Measurements from ENCODE around the gene CSTPP1.

Gene CSTPP1

DNA sequence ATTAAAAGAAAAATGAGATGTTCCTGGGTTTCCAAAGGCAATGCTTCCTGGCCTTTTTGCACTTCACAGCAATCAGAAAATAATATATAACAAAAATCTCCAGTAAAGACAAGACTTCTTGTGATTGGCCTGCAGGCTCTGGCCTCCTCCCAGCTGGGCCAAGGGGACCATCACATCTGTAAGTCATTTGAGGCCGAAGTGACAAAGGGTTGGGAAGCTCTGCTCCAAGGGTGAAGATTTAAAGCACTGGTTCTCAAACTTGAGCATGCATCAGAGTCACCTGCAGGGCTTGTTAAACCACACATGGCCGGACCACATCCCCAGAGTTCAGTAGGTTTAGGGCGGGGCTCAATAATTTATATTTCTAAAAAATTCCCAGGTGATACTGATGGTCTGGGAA lies 208.0 kb downstream of the CSTPP1 start:
- no peak for DNase-seq

DNA sequence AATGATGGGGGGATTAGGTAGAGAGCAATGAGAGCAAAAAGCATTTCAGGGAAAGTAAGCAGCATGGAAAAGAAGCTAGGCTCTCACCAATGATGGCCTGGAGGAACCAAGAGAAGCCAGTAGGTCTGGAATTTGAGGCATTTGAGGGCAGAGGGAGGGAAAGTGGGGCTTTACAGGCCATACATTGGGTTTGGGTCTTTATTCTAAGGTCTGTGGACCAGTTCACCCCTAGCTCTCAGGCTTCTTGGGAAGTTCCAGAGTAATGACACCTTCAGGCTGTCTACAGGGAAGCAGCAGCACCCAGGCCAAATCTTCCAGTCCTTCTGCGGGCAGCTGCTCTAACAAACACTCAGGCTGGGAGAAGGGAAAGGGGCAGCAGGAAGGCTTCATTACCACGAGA lies 210.7 kb downstream of the CSTPP1 start:
- no peak for DNase-seq

DNA sequence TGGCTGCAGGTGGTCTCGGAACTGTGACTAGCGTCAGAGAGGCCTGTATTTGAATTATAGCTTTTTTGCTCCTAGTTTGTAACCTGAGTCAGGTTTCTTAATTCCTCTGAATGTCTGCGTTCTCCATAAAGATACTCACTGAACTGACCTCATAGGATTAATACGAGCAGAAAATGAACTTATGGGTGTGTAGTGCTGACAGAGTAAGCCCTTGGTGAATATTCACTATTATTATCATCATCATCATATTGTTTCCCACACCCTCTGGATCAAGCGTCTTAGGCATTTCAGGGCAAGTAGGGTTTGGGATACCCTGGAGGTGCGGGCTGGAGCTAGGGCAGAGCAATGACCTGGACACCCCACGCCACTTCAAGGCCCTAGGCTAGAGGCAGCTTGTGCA lies 211.1 kb downstream of the CSTPP1 start:
- DNase-seq = no peak

DNA sequence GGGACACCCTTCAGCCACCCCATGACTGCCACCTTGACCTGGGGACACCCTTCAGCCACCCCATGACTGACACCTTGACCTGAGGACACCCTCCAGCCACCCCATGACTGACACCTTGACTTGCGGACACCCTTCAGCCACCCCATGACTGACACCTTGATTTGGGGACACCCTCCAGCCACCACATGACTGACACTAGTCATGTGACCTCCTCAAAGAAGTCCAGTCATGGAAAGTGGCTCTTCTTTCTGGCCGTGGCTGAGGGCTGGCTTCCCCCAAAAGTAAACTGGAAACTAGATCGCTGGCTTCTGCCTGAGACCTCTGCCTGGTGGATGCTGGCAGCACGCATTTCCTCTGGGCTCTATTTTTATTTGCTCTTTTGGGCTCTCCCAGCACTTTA lies 211.7 kb downstream of the CSTPP1 start:
- DNase-seq = no peak

DNA sequence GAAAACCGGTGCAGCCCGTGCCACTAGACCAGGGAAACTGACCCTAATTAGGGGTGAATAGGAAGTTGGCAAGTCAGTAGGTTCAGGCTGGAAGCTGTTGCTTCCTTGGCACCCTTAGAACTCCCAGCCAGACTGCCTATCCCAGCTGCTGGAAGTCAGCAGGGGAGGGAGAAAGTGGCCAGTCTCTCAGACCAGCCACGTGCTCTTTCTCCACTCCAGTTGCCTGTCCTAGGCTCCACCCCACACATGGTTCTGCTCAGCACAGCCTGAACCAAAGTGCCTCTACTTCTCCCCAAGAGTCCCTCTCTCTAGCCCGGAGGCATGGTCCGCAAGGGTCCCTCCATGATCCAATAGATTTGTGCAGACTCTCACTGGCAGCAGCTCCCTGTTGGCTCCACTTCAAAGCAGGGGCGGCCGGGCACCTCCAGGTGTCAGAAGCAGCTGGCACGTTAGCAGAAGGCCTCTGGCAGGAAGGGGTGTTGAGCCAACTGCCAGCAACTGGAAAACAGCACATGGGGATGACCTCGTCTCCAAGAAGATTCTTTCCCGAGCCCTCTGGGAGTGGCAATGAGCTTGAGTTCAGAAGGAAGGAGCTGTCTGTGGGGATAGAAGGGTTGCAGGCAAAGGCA lies 212.5 kb downstream of the CSTPP1 start:
- DNase-seq = no peak

DNA sequence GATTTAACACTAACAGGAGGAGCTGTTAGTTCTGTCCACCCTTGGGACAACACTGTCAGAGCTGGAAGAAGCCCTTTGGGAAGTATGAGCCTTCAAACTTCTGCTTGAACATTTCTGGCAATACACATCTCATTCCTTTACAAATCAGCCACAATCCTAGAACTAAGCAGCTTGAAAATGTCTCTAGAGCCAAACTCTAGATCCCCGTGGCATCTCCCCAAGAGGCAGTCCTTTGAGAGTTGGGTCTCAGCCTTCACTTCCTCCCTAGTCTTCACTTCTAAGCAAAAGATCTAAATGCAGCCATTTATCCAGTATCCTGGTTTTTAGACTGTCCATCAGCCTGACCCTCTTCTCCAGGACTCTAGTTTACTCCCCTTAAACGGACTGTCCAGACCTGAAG lies 213.2 kb downstream of the CSTPP1 start:
- no peak for DNase-seq

DNA sequence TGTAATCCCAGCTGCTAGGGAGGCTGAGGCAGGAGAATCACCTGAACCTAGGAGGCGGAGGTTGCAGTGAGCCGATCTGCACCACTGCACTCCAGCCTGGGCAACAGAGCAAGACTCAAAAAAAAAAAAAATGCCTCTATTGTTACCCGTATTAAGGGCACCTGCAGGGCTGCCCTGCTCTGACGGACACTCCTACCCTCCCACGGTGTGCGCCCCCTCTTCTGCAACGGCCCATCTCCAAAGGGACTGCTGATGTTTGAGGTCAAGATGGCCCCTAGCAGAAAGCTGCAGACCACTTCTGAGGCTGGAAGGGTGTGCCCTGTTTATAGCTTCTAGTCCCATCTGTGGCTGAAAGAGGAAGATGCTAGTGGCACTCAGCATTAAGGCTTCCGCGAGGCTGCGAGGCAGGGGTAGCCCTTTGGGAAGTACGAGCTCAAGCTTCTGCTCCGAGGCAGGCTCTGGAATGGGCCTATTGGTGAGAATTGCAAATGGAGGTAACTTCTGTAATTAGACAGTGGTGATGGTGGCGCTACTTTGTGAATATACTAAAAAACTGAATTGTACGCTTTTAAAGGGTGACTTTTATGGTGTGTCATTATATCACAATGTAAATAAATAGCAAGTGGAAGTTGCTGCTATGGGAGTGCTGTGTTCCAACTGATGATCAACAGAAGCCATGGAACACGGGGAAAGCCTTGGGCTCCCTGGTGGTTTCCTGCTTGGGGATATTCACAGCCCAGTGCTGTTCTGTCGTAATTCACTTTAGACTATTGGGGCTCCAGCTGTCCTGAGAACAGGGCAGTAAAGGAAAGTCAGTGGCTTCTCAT lies 215.8 kb downstream of the CSTPP1 start:
- no peak for DNase-seq

DNA sequence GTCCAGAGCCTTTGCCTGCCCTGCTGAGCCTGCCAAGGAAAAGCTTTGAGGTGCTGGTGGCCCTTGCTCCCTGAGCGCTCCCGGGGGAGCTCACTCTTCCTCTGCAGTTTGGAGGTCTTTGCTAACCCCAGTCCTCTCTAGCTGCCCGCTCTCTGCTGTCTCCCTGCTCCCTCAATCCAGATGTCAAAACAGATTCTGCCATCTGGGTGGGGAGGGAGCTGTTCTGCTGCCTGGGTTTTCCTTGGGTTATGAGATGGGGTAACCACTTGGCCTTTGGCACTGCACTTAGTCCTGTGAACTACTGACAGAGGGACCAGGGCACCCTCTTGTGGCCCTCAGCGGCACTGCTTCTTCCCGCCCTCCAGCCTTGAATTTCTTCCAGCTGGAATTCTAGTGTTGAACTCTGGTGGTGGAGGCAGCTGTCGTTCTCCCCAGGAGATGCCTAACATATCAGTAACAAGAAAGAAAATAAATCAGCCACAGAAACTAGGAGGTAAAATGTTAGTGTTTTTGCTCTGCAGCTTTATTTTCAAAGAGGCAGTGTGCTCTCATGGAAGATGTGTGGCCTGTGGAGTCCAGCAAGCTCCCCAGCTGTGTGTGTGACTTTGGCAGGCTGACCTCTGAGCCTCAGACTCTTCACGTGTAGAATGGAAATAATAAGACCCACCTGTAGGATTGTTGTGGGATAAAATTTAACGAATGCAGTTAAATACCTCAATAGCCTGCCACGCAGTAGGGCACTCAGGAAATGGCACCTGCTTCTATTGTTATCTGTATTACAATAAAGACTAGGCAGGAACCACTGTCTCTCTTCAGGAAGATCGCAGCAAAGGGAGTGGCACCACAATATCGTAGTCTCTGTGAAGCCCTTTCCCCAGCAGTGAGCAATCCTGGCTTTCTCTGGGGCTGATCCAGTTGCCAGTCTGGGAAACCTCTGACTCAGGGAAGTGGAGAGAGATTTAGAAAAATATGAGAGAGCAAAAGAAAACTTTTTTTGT lies 216.7 kb downstream of the CSTPP1 start:
- peak; percentile 79 for DNase-seq

DNA sequence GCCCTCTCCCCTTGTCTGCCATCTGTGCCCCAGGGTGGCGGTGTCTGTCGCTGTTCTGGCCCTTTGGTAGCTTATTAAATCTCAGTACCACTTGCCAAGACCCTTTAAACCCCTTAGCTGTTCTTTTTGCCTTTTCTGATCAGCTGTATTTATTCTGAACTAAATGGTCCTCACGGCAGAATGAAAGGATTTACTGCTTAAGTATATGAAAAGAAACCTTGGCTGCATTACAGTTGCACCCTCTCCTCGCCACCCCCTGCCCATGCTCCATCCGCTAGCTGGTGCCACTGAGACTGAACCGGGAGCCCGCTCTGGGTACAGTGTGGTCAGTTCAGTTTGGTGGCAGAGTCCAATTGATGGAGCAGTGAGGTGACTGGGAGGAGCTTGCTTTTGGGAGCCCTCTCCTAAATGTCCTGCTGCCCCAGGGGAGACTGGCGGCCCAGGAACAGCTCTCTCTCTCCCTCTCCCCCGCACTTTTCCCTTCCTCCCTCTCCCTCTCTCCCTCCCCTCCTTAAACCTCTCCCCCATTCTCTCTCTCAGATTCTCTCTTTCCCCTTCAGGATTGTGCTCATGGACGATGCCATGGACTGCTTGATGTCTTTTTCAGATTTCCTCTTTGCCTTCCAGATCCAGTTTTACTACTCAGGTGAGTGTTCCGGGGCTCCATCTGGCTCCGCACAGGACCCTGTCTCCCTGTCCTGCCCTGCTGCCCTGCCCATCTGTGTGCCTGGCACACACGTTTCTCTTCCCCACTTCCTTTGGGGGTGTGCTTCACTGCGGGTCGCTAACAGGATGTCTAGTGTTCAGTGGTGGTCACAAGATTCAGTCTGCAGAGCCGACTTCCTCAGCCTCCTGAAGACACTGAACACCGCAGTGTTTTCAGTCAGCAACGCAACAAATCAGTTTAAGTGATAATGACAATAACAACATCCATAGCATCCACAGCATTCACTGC lies 218.3 kb downstream of the CSTPP1 start:
- peak; percentile 42 for DNase-seq

DNA sequence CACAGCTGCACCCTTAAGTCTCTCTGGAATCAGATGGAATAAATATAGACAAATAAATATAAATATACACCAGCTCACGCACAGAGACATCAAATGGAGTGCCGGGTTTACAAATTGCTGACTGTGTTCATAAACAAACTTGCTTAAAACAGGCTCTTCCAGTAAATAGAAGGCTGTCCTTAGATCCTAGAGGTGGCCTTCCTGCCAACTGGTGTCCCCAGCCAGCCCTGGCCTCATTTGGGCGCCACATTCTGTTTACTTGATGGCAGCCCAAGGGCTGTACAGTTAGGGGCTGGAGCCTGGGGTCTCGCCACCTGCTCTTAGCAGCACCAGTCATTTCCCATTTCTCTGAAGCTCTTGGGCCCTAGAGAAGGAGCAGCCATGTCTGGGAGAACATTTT lies 219.3 kb downstream of the CSTPP1 start:
- DNase-seq = no peak

DNA sequence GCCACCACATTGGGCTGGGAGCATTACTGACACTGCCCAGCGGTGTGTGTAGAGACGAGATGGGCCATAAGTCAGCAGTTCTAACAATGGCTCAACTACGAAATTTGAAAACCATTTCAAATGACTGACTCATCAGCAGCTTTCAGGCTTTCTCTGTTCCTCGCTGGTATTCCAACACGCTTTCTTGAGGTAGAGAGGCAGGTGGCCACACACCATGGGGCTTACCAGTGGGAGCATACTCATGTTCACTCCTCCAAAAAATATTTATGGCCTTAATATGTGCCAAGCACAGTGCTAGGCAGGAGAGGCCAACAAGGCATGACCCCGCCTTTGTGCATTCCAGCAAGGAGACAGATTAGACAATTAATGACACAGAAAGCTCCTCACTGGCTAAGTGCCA lies 219.8 kb downstream of the CSTPP1 start:
- no peak for DNase-seq

DNA sequence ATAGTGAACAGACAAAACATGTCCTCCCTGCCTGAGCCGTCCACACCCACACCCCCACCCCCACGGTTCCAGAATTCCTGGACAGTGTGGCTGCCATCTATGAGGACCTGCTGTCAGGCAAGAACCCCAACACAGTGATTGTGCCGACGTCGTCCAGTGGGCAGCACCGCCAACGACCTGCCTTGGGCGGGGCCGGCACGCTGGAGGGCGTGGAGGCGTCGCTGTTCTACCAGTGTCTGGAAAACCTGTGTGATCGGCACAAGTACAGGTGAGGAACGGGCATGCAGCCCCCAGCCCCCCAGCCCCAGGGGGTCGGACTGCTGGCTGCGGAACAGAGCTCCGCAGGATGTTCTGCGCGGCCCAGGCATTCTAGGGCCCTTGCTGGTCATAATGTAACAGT lies 220.4 kb downstream of the CSTPP1 start:
- DNase-seq = no peak

DNA sequence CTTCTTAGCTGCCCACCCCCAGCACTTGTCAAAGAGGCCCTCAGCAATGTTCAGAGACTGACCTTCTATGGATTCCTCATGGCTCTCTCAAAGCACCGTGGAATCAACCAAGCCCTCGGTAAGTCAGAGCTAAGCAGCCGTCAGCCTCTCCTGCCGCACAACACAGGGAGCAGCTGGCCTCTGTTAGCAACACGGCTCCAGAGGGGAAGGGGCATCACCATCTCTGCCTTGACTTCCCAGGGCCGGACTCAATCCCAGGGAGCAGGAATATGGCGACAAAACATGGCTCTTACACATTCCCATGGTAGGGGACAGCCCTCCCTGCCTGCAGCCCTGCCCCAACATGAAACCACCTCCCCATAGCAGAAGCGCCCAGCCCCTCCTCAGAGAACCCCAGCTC lies 221.2 kb downstream of the CSTPP1 start:
- DNase-seq = no peak

DNA sequence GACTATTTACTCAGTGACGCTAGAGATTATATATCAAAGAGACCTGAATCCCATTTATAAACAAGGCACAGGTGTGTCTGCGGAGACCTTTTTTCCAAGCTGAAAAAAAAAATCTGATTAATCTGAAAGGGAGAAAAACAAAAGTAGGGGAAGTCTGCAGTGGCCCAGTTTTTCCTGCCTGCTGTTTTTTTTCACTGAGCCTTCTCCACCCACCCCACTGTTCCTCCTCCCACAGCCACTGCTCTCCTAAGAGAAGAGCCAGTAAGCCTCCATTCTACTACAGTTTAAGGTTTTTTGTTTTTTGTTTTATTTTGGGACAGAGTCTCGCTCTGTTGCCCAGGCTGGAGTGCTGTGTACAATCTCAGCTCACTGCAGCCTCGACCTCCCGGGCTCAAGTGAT lies 221.7 kb downstream of the CSTPP1 start:
- no peak for DNase-seq

DNA sequence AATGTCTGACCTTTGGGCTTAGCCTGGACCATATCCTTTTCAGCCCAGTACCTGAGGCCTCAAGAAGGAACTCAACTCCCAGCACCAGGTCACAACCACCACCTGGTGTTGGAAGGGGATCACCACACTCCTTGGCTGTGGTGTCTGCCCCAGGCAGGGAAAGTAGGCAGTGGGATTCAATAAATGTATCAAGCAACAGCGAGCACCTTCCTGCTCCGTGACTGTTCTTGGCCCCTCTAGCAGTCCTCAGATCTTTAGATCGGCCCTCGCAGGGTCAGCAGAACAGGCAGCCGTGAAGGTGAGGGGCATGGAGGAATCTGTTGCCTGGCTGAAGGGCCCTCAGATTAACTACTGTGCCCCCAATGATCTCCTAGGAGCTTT lies 224.2 kb downstream of the CSTPP1 start:
- DNase-seq = no peak

DNA sequence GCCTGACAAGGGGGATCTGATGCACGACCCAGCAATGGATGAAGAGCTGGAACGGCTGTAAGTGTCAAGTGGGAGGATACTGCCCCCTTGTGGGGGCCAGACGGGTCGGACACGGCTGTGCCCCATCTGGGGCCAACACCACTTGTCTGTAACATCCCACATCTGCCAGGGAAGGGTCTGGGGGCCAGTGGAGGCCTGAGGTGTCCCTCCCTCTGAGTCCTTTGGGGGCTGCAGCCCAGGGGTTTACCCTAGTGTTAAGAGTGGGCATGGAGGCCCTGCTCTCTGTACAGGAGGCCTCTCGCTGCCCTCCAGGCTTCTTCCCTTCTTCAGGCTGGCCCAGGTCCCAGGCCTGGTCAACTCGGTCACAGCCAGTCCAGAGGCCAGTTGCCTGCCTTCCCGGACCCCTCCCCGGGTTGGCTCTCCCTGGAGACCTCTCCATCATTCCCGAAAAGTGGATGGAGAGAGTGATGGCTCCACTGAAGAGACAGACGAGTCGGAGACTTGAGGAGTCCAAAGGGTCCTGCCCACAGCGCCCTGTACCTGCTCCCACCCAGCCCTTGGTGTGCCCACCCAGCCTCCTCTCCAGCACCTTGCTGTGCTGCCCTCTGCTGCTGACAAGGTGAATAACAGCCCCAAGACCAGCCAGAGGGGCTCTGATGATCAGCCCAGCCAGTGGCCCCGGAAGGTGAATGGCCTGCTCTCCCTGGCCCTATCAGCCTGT lies 224.7 kb downstream of the CSTPP1 start:
- DNase-seq = peak; percentile 69

DNA sequence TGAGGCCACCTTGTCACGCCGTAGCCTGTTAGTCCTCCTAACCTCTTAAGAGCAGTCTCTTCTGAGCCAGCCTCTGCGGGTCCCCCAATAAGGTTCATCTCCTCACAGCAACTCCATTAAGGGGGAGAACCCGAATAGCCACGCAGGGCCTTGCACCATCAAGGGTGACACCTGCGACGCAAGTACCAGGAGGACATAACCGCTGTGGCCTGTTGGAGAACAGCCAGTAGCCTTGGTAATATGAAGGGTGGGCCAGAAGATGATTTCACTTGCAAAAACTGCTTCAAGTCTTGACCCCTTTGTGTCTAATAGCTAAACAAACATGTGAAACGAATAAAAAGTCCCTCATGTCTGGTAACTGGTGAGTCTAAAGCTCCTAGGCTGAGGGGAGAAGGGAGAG lies 225.3 kb downstream of the CSTPP1 start:
- DNase-seq = no peak

DNA sequence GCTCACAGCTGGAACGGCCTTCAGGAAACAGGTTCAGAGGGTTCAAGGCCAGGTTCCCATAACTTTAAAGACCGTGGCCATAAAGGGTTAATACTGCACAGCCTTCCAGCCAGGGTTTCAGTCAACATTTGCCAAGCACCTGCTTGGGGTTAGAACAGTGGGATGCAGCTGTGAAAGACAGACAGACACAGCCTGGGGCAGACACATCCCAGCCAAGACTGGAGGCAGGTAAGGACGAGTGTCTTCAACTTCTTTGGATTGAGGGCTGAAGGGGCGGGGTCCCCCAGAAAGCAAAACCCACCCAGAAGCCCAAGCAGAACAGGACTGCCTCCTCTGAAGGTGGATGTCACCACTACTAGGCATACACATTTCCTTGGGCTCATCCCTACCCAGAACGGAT lies 225.9 kb downstream of the CSTPP1 start:
- no peak for DNase-seq

DNA sequence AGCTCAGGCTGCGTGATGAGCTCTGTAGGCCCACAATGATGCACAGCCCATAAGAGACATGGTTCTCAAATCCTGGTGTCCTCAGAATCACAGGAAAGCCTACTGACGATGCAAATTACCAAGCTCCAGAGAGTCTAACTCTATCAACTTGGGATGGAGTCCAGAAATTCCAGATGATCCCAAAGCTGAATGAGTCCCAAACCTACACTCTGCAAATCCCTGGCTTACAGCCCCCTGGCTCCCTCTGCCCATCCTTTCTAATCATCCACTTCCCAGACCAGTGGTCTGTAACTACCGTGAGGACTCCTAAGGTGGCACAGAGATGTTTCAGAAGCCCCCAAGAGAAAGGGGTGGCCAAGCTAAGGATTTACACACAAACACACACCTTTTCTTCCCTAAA lies 226.6 kb downstream of the CSTPP1 start:
- no peak for DNase-seq

DNA sequence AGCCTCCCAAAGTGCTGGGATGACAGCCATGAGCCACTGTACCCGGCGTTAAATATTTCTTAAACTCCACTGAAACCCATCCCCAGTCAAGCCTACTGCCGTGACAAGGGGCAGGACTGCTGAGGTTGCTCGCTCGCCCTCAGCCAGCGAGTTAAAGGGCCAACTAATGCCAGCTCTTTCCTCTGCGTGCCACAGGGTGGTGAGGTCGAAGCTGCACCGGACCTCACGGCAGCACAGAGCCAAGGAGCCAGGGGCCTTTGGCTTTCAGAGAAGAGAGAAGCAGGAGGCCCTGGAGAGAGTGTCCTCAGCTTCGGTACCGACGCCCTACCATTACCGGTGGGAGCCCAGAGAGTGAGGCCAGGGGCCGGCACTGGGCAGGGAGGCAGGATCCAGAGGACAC lies 227.3 kb downstream of the CSTPP1 start:
- DNase-seq = no peak

DNA sequence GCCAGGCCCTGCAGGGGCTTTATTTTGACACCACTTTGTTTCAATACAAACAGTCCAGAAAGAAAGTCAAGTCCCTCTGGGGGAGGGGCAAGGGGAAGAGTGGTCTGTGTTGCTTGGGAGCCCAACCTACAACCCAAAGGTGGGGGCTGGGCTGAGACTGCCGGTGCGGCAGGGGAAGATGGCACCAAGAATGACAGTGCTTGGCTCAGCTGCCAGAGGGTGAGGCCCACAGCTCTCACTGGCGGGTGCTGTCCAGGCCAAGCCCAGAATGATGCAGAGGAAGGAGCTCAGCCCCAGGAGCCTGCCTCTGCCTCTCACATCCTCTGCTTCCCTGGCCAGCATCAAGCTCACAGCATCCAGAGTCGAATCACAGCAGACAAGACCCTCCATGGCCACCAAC lies 227.8 kb downstream of the CSTPP1 start:
- no peak for DNase-seq
